Measurements from ENCODE around the gene FNBP1L.

The FNBP1L gene

DNA sequence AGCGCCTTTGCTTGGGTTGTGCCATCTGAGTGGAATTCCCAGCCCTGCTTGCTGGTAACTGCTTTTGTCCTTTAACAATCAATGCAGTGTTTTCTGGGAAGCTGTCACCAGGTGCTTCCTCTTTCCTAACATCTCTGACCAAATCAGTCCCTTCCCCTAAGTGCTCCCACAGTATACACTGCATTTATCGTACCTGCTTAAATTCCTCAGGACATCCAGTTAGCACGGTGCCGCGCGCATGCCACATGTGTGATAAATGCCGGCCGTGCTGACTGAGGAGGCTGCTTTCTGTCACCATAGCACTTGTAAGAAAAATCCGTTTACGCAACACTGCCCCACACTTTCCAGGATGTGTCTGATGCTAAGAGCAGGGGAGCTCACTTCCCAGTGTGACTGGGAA is 118.3 kb downstream of the FNBP1L start:
- no peak for TF ChIP-seq ZIC2 (tag by site-specific recombination; IDR thresholded peaks at IDR 0.05)
- no peak for TF ChIP-seq ZNF292 (tag by site-specific recombination; IDR thresholded peaks at IDR 0.05; ENCODE audit: borderline replicate concordance, low read depth)
- TF ChIP-seq ZNF76 (tag by site-specific recombination; IDR thresholded peaks at IDR 0.05; ENCODE audit: borderline replicate concordance, low read depth) = no peak
- TF ChIP-seq ZNF223 (tag by site-specific recombination; IDR thresholded peaks at IDR 0.05) = no peak
- TF ChIP-seq ZNF423 (tag by site-specific recombination; IDR thresholded peaks at IDR 0.05) = no peak
- H3K27ac ChIP-seq (ENCODE audit: extremely low read depth, low read depth, low read length) = no peak overlapping the region
- ChIA-PET CTCF (no interaction called here), POLR2A (no interaction called here)
- H3K4me3 ChIP-seq (ENCODE audit: low read depth, low read length) = no peak overlapping the region
- no peaks in the 10 kb centered on the region for H3K9me3 ChIP-seq (ENCODE audit: control insufficient read depth, insufficient read depth, low read depth, low read length)
- no peaks in the 10 kb centered on the region for H3K4me1 ChIP-seq (ENCODE audit: control insufficient read depth, insufficient read depth, low read length)
- peaks cover 4 to 53% of the 10 kb centered on the region in 2 experiments; a peak in 2 of 3 replicates for H3K36me3 ChIP-seq (ENCODE audit: control insufficient read depth in 2 of 2, insufficient read depth in 1 of 2, low read length in 2 of 2)

DNA sequence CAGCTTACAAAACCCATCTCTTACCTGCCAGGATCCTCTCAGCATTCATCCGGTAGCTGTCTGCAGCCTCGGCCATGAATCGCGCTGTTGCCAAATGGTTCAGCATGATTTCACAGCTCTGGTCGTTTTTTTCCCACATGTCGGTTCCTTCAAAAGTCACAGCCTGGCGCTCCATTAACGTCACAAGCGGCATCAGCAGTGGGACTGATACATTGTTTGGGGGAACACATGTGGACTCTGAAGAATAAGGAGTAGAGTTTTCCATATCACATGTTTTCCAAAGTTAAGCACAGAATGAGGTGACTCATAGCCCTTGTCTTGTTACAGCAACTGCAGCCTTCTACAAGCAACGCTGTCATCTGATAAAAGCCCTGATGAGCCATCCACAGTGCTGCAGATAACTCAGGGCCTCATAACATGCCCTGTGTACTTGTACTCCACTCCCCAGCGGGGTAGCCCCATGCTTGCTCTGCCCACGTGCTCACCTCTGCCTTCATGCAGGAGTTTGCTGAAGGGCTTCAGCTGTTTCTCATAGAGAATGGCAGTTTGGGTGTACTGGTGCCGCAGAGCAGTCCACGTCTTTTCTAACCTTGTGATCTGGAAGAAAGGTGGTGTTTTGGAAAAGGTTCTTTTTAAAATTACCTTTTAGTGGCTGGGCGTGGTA is 119.5 kb downstream of the FNBP1L start:
- Histone ChIP-seq H3K36me3 (ENCODE audit: control insufficient read depth in 2 of 2, insufficient read depth in 1 of 2, low read length in 2 of 2) (peaks cover 4 to 55% of the 10 kb centered on the region in 2 experiments; a peak in 2 of 3 replicates), H3K4me3 (ENCODE audit: low read depth, low read length) (no peak overlapping the region), H3K27ac (ENCODE audit: extremely low read depth, low read depth, low read length) (no peak overlapping the region), H3K9me3 (ENCODE audit: control insufficient read depth, insufficient read depth, low read depth, low read length) (no peaks in the 10 kb centered on the region), H3K4me1 (ENCODE audit: control insufficient read depth, insufficient read depth, low read length) (no peaks in the 10 kb centered on the region)
- ChIA-PET CTCF (interaction anchor here (0.7 to 0.9 kb wide), 2 partner anchors 343 to 545 kb away, joined by 3 read pairs; no protein-coding TSS in a partner anchor), POLR2A (interaction anchor here (0.7 kb wide), 1 partner anchor 58 kb away, joined by 4 read pairs; no protein-coding TSS in a partner anchor)
- TF ChIP-seq ZNF707 (tag by site-specific recombination; IDR thresholded peaks at IDR 0.05) (no peak), ZNF510 (tag by site-specific recombination; IDR thresholded peaks at IDR 0.05; ENCODE audit: insufficient replicate concordance) (no peak), ZNF660 (tag by site-specific recombination; IDR thresholded peaks at IDR 0.05) (peak; percentile 72; the same call in 1 of the 2 replicates), ZNF140 (tag by site-specific recombination; IDR thresholded peaks at IDR 0.05) (no peak), KLF8 (tag by site-specific recombination; IDR thresholded peaks at IDR 0.05) (no peak), ZNF629 (tag by site-specific recombination; IDR thresholded peaks at IDR 0.05) (peak; percentile 53), ZNF600 (tag by site-specific recombination; IDR thresholded peaks at IDR 0.05) (peak; percentile 72), SP2 (tag by site-specific recombination; IDR thresholded peaks at IDR 0.05) (no peak), TRIM28 (IDR thresholded peaks at IDR 0.05; ENCODE audit: borderline replicate concordance, low read length) (0 out of 2 replicates have a peak, but pooled peaks have one; percentile 39), SP7 (tag by site-specific recombination; IDR thresholded peaks at IDR 0.05) (peak; percentile 40; the same call in 1 of the 2 replicates), EGR2 (tag by site-specific recombination; IDR thresholded peaks at IDR 0.05; ENCODE audit: low read depth) (0 out of 2 replicates have a peak, but pooled peaks have one; percentile 13), ZNF184 (tag by site-specific recombination; IDR thresholded peaks at IDR 0.05) (peak; percentile 82; the same call in 1 of the 2 replicates), YY1 (tag by site-specific recombination; IDR thresholded peaks at IDR 0.05) (no peak), ZFP37 (tag by site-specific recombination; IDR thresholded peaks at IDR 0.05) (0 out of 2 replicates have a peak, but pooled peaks have one; percentile 31), ZNF366 (tag by site-specific recombination; conservative IDR thresholded peaks at IDR 0.05) (peak; percentile 38; the same call in 1 of the 2 replicates), MYNN (tag by site-specific recombination; IDR thresholded peaks at IDR 0.05; ENCODE audit: borderline replicate concordance) (peak; percentile 21; the same call in 1 of the 2 replicates), ZNF341 (tag by site-specific recombination; IDR thresholded peaks at IDR 0.05; ENCODE audit: low read depth) (no peak), ZFHX2 (tag by site-specific recombination; conservative IDR thresholded peaks at IDR 0.05) (peak; percentile 27; the same call in 1 of the 2 replicates), FEZF1 (tag by site-specific recombination; IDR thresholded peaks at IDR 0.05) (no peak), ZNF10 (tag by site-specific recombination; IDR thresholded peaks at IDR 0.05) (0 out of 2 replicates have a peak, but pooled peaks have one; percentile 11), SALL2 (tag by site-specific recombination; IDR thresholded peaks at IDR 0.05; ENCODE audit: borderline replicate concordance) (no peak)
- TF ChIP-seq, protein P1, sequence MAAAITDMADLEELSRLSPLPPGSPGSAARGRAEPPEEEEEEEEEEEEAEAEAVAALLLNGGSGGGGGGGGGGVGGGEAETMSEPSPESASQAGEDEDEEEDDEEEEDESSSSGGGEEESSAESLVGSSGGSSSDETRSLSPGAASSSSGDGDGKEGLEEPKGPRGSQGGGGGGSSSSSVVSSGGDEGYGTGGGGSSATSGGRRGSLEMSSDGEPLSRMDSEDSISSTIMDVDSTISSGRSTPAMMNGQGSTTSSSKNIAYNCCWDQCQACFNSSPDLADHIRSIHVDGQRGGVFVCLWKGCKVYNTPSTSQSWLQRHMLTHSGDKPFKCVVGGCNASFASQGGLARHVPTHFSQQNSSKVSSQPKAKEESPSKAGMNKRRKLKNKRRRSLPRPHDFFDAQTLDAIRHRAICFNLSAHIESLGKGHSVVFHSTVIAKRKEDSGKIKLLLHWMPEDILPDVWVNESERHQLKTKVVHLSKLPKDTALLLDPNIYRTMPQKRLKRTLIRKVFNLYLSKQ (tag by site-specific recombination; IDR thresholded peaks at IDR 0.05; ENCODE audit: borderline replicate concordance) = no peak
- TF ChIP-seq, protein P2, sequence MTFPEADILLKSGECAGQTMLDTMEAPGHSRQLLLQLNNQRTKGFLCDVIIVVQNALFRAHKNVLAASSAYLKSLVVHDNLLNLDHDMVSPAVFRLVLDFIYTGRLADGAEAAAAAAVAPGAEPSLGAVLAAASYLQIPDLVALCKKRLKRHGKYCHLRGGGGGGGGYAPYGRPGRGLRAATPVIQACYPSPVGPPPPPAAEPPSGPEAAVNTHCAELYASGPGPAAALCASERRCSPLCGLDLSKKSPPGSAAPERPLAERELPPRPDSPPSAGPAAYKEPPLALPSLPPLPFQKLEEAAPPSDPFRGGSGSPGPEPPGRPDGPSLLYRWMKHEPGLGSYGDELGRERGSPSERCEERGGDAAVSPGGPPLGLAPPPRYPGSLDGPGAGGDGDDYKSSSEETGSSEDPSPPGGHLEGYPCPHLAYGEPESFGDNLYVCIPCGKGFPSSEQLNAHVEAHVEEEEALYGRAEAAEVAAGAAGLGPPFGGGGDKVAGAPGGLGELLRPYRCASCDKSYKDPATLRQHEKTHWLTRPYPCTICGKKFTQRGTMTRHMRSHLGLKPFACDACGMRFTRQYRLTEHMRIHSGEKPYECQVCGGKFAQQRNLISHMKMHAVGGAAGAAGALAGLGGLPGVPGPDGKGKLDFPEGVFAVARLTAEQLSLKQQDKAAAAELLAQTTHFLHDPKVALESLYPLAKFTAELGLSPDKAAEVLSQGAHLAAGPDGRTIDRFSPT (tag by site-specific recombination; IDR thresholded peaks at IDR 0.05) = peak; percentile 29; the same call in 1 of the 2 replicates
- TF ChIP-seq, protein P3, sequence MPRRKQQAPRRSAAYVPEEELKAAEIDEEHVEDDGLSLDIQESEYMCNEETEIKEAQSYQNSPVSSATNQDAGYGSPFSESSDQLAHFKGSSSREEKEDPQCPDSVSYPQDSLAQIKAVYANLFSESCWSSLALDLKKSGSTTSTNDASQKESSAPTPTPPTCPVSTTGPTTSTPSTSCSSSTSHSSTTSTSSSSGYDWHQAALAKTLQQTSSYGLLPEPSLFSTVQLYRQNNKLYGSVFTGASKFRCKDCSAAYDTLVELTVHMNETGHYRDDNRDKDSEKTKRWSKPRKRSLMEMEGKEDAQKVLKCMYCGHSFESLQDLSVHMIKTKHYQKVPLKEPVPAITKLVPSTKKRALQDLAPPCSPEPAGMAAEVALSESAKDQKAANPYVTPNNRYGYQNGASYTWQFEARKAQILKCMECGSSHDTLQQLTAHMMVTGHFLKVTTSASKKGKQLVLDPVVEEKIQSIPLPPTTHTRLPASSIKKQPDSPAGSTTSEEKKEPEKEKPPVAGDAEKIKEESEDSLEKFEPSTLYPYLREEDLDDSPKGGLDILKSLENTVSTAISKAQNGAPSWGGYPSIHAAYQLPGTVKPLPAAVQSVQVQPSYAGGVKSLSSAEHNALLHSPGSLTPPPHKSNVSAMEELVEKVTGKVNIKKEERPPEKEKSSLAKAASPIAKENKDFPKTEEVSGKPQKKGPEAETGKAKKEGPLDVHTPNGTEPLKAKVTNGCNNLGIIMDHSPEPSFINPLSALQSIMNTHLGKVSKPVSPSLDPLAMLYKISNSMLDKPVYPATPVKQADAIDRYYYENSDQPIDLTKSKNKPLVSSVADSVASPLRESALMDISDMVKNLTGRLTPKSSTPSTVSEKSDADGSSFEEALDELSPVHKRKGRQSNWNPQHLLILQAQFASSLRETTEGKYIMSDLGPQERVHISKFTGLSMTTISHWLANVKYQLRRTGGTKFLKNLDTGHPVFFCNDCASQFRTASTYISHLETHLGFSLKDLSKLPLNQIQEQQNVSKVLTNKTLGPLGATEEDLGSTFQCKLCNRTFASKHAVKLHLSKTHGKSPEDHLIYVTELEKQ (tag by site-specific recombination; IDR thresholded peaks at IDR 0.05; ENCODE audit: borderline replicate concordance) = no peak
